OCI-LY3 (cell line): Measurements from ENCODE around the gene IQSEC1.

Experiments used
- CTCF ChIP-seq: fragments of 200-600, 300-600 bp; sonication (generic); IDR thresholded peaks from 2 replicates; pipeline ENCODE4 v1.5.1; 2014; ENCODE audit warnings: antibody characterized with exemption, low read length, low read depth
- EZH2phosphoT487 ChIP-seq: fragments of 200-600 bp; shearing (Covaris generic); IDR thresholded peaks from 2 replicates; pipeline ENCODE4 v1.6.1; 2018; ENCODE audit warnings: antibody characterized with exemption, mixed run types, low read depth

- TF ChIP-seq CTCF (no peak), EZH2phosphoT487 (no peak)
These were observed 115.1 kb downstream of the IQSEC1 start for GRCh38 chr3:12957824-12958792.
